Urothelium cell line (cell line): ENCODE results near the gene SLC39A11.
"Not testable (repeated sequence)": the region's sequence is repeated elsewhere in the genome, so short reads cannot be mapped to it uniquely, and the experiment has no call there.

Source experiments
- DNase-seq: peaks from one replicate; pipeline ENCODE4 v3.0.0; 2011; ENCODE audit warnings: low spot score, mixed read lengths
- FAIRE-seq: peaks from 2 replicates; lab custom pipeline; 2011; peaks lifted over from hg19 to GRCh38; lab: Jason Lieb, UNC

The SLC39A11 gene

GRCh38 chr17:72955391-72956140, 136.9 kb downstream of the SLC39A11 start:
- peak; percentile 87 for DNase-seq
- peak; percentile 97 for FAIRE-seq

DNA sequence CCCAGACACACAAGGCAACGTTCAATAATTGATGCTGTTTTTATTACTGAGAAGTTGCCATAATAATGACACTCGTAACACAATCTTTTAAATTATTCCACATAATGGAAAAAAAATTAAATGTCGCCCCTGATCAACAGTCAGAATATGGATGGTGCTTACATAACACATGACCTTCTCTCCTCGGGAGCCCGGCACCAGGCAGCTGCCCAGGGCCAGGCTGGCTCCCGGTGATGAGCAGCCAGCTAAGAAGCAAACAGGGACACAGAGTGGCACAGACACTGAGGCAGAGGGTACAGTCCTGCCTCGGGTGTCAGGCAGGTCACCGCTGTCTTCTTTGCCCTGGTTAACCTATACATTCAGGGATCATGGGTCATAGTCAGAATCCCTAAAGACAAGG, 137.9 kb downstream of the SLC39A11 start:
- DNase-seq (no peak), FAIRE-seq (peak; percentile 83)

DNA sequence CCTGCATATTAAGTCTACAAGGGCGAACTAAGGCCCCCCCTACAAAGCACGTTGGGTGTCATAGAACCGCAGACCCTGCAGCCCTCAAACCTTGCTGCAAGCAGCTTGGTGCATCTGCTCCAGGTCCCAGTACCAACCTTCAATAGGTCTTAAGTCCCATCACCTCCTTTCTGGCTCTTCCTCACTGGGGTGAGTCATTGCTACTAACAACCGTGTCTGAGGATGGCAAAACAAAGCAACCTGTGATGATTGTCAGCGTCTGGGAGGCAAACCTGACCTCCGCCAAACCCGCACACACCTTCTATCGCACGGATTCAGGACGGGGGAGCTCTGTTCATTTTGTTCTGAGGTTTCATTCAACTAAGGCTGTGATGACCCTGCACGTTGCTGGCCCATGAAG, 138.9 kb downstream of the SLC39A11 start:
- FAIRE-seq (peak; percentile 95), DNase-seq (peak; percentile 79)

DNA sequence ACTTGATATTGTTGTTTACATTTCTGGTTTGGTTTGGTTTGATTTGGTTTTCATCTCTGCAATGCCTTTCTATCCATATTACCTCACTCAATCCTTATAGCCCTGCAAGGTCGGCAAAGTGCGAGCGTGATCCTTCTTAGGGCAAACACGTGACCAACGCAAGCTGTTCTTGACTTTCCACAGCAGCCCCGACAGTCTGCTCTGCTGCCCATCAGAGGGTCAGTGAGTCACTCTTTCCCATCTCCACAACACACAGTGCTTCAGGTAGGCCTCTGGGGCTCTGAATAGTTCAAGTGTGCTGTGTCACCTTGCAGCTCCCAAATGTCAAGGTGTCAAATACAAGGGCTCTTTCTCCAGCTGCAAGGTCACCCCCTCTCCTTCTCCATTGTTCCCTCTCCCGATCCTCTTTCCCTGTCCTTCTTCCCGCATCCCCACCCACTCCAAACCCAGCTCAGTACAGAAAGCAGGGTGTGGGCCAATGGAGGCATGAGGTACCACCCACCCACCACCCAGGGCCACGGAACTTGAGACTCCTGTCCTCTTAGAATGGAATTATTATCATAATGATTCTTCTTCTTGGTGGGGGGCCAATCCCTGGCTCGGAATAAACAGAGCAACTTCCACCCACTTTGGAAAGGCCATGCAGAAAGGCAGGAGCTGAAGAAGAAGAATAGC, 139.7 kb downstream of the SLC39A11 start:
- DNase-seq: peak; percentile 54
- FAIRE-seq: peak; percentile 82

DNA sequence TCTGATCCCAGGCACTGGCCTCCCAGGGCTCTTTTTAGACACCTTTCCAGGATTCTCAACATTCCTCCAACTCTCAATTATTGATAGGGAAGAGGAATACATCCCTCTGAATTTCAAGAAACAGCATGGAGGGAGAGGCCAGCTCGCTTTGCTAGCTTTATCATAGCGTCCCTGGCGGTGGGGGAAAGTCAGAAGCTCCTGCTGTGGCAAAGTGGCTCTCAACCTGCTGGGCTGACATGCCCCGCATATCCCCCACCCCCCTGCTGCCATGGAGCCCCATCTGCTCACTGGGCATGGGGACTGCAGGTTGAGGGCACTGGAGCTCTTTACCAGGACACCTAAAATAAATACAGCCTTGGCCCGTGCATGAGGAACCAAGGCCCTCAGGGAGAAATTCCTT, 140.3 kb downstream of the SLC39A11 start:
- DNase-seq (no peak), FAIRE-seq (peak; percentile 30)

DNA sequence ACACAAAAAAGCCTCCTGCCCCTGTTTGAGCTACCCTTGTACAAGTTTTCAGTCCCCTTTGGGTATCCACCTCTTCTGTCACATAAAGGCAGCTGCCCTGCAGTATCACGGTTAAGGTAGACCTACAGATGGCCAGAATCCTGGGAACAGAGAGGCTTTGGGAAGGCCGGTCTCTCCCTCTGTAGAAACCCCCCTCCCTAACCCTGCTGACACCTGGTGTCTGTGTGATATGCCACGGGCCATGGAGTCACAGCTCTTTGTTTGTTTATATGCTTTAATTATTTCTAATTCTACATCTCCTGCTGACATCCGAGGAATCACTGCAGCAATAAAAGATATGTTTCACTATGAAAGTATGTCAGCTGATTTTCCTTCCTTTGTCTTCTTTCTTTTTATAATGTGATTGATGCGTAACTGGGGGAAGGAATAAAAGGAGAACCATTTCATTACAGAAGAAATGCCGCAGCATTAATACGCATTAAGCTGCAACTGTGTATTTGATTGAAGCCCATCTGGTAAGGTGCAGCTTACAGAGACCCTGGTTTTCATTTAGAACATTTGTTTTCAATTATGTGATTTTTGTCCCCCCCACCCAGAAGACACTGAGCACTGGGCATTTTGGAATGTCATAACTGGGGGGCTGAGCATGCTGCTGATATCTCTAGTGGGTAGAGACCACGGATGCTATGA, 142.1 kb downstream of the SLC39A11 start:
- FAIRE-seq (no peak), DNase-seq (no peak)

DNA sequence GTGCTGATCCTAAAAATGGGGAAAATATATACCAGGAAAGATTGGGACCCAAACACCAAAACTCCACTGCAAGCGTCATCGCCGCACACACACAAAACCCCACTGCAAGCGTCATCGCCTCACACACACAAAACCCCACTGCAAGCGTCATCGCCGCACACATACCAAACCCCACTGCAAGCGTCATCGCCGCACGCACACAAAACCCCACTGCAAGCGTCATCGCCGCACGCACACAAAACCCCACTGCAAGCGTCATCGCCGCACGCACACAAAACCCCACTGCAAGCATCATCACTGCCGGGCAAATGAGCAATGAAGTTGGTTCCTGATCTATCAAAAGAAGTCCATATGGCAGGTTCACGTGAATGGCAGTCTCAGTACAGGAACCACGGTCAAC, 144.4 kb downstream of the SLC39A11 start:
- FAIRE-seq: peak; percentile 37

GRCh38 chr17:72947475-72947874, 145.0 kb downstream of the SLC39A11 start:
- DNase-seq (no peak), FAIRE-seq (peak; percentile 61)

More for the DNA sequence above, 144.4 kb downstream of the SLC39A11 start:
- DNase-seq: no peak

DNA sequence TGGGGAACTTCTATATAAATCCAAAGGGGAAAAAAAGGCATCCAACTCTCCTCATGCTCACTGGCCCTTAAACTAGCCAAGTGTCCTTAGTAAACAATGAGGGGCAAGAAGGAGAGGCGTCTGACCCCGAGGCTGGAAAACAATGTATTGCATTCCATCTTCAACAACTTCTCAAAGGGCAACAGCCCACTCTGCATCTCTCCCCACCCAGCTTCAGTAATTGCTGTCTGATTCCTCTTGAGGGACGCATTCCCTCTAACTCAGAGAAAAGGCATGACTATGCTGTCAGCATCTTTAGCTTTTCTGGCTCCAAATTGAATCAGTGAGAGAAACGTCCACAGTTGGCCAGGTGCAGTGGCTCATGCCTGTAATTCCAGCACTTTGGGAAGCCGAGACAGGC, 145.8 kb downstream of the SLC39A11 start:
- FAIRE-seq: peak; percentile 92
- DNase-seq: no peak

GRCh38 chr17:72946156-72946555, 146.3 kb downstream of the SLC39A11 start:
- peak; percentile 79 for FAIRE-seq

DNA sequence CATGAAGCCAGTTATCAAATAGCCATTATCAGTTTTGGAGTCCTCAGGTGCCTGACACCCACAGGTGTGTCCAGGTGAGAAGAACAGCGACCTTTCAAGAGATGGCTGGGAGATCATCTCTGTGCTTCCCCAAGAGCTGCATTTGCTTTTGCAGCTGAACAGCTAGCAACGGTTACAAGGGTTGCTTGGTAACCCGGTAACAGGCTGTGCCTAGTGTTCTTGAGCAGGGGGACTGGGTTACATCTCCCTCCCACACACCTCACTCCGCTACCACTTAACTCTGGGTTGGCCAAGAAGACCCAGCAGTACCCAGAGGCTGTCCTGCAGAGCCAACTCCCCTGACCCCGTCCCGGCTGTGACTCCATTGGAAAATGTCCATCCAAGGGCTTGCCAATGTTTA, 147.0 kb downstream of the SLC39A11 start:
- DNase-seq (no peak), FAIRE-seq (no peak)

More at GRCh38 chr17:72946156-72946555, 146.3 kb downstream of the SLC39A11 start:
- DNase-seq: no peak

DNA sequence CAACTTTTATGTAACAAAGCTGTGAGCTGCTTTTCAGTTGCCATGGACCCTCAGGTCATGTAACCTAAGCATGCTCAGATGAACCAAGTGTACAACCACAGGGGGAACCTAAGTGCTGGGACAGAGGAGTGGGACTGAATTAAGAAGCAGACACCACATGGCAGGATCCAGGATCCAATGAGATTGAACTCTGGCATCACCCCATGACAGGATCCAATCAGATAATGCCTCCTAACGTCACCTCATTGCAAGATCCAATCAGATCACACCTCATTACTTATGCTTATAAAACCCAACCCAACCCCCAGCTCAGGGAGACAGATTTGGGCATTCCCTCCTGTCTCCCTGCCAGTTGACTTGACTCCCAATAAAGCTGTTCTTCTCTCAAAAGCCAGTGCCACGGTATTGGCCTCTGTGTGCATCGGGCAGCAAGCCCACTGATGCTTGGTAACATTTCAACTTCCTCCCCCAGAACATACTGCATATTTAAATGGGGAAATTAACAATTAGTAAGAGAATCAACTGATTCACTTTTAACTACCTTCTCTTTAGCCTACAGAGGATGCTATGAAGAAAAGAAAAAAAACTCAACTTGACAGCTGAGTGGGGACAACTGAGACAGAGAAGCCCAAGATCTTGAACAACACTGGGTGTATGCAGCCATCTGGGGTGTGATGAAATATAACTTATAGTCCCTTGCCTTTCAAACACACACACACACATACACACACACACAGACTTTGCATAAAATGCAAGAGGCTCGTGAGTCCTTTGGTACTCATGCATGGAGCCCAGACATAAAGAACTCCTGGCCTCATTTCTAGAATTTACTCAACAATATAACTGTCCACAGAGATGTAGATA, 148.4 kb downstream of the SLC39A11 start:
- DNase-seq (no peak), FAIRE-seq (no peak)

DNA sequence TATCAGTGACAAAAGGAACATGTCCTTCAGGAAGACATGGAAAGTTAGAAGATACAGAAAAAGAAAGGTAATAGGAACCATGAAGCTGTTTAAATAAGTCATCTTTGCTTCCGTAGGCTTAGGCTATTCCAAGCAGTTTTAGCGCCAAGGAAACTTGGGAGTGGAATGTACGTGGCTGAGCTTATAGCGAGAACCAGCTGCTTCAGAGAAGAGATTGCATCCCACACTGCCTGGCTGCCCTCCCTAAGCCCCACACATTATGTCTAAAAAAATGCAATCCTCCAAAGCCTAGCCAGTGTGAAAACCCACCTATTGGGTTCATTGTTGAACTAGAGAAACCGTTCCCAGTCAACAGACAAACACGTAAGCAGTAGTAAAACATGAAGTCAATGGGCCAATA, 149.9 kb downstream of the SLC39A11 start:
- FAIRE-seq (no peak), DNase-seq (no peak)

GRCh38 chr17:72940496-72940895, 152.0 kb downstream of the SLC39A11 start:
- DNase-seq (no peak), FAIRE-seq (no peak)

DNA sequence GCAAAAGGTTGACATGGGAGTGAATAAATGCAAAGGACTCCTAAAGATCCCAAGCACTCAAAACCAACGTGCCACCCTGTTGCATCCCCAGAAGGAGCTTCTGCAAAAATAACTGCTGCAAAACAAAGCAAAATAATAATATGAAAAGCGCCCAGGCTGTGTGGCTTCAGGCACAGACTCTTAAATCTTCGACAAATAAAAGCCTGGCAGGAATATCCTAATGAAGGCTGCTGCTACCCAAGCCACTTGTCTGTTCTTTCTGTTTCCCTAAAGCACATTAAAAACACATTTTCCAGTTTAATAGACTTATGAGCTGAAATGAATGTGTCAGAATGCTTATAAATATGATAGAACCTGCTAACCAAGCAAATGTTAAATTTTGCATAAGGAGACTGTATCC, 154.0 kb downstream of the SLC39A11 start:
- FAIRE-seq (no peak), DNase-seq (no peak)

- DNase-seq (no peak), FAIRE-seq (no peak)
Measured at GRCh38 chr17:72937707-72938106, 154.8 kb downstream of the SLC39A11 start.

DNA sequence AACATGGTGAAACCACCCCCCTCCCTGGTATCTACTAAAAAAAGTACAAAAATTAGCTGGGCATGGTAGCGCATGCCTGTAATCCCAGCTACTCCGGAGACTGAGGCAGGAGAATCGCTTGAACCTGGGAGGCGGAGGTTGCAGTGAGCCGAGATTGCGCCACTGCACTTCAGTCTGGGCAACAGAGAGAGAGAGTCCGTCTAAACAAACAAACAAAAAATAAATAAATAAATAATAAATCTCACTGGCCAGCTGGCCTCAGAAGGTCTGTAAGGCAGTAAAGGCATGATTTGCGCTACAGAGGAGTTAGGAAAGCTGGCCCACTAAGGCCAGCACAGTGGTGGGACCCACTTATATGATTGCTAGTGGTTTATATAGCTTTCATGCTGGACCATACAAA, 155.2 kb downstream of the SLC39A11 start:
- not testable (repeated sequence) for DNase-seq, FAIRE-seq

DNA sequence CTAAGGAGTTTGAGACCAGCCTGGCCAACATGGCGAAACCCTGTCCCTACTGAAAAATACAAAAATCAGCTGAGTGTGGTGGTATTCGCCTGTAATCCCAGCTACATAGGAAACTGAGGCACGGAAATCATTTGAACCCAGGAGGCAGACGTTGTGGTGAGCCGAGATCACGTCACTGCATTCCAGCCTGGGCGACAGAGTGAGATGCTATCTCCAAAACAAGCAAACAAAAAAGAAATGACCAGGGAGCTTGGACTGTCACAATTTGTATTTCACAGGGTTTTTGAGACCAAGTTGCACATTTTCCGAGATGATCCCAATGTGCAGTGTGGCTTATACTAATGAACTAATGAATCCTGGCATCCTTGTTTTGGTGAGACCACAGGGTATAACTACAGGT, 156.5 kb downstream of the SLC39A11 start:
- DNase-seq (no peak), FAIRE-seq (peak; percentile 5)

DNA sequence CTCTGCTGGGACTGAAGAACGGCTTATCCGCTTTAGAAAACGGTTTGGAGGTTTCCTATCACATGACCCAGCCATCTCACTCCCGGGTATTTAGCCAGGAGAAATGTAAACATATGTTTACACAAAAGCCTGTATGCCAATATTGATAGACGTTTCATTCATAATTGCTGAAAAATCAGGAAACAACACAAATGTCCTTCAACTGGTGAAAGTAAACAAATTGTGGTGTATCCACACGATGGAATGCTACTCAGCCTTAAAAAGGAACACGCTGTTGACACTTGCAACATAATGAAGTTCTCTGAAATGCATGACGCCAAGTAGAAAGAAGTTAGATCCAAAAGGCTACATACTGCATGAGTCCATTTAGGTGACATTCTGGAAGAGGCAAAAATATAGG, 157.6 kb downstream of the SLC39A11 start:
- FAIRE-seq (no peak), DNase-seq (no peak)

GRCh38 chr17:72931635-72932034, 160.9 kb downstream of the SLC39A11 start:
- no peak for FAIRE-seq
- DNase-seq: no peak

GRCh38 chr17:72931163-72931562, 161.3 kb downstream of the SLC39A11 start:
- DNase-seq: no peak
- FAIRE-seq: no peak
